ENCODE data around the gene RAB4B.

GRCh38 chr19:40756502-40757110, 21.4 kb upstream of the RAB4B start:
- TF ChIP-seq CTCF (IDR thresholded peaks at IDR 0.05) (no peak), POLR2A (IDR thresholded peaks at IDR 0.05) (no peak), POLR2AphosphoS5 (IDR thresholded peaks at IDR 0.05) (no peak), EP300 (IDR thresholded peaks at IDR 0.05) (no peak)
